NCI-H187 treated with DMSO at 0.1 percent for 48 hours (cell line): Measurements from ENCODE around the gene STMP1.
"Not testable (repeated sequence)": the region's sequence is repeated elsewhere in the genome, so short reads cannot be mapped to it uniquely, and the experiment has no call there.

ENCODE experiments used
- DNase-seq: peaks from one replicate; lab custom pipeline; 2025; lab: John Stamatoyannopoulos, UW

STMP1 gene

GRCh38 chr7:135664046-135664589 is 1.8 kb downstream of the STMP1 start:
- no peak for DNase-seq

- DNase-seq, result no peak
Observed at GRCh38 chr7:135665042-135665441, 2.7 kb downstream of the STMP1 start.

GRCh38 chr7:135666156-135666555 is 3.8 kb downstream of the STMP1 start:
- no peak for DNase-seq

- no peak for DNase-seq
Observed at GRCh38 chr7:135666846-135667245, 4.5 kb downstream of the STMP1 start.

GRCh38 chr7:135667626-135668025 is 5.3 kb downstream of the STMP1 start:
- not testable (repeated sequence) for DNase-seq

- DNase-seq, result not testable (repeated sequence)
Observed at GRCh38 chr7:135668852-135669395, 6.6 kb downstream of the STMP1 start.

- DNase-seq, result no peak
Observed at GRCh38 chr7:135669774-135670173, 7.5 kb downstream of the STMP1 start.

- no peak for DNase-seq
Observed at GRCh38 chr7:135670179-135670578, 7.9 kb downstream of the STMP1 start.

GRCh38 chr7:135672560-135673359 is 10.4 kb downstream of the STMP1 start:
- DNase-seq, result no peak

- no peak for DNase-seq
Observed at GRCh38 chr7:135673360-135673706, 11.0 kb downstream of the STMP1 start.

GRCh38 chr7:135678612-135679575 is 16.6 kb downstream of the STMP1 start:
- no peak for DNase-seq

GRCh38 chr7:135681762-135682161 is 19.4 kb downstream of the STMP1 start:
- DNase-seq, result no peak

- DNase-seq, result no peak
Observed at GRCh38 chr7:135682191-135682590, 19.9 kb downstream of the STMP1 start.

- no peak for DNase-seq
Observed at GRCh38 chr7:135683609-135684008, 21.3 kb downstream of the STMP1 start.

- no peak for DNase-seq
Observed at GRCh38 chr7:135684136-135684535, 21.8 kb downstream of the STMP1 start.

- DNase-seq, result no peak
Observed at GRCh38 chr7:135684699-135685098, 22.4 kb downstream of the STMP1 start.

GRCh38 chr7:135685306-135686084 is 23.2 kb downstream of the STMP1 start:
- DNase-seq, result no peak

GRCh38 chr7:135687466-135687865 is 25.2 kb downstream of the STMP1 start:
- DNase-seq, result no peak

- no peak for DNase-seq
Observed at GRCh38 chr7:135690566-135690965, 28.3 kb downstream of the STMP1 start.

- DNase-seq, result no peak
Observed at GRCh38 chr7:135692055-135692454, 29.7 kb downstream of the STMP1 start.

GRCh38 chr7:135692606-135693005 is 30.3 kb downstream of the STMP1 start:
- DNase-seq, result not testable (repeated sequence)

- DNase-seq, result no peak
Observed at GRCh38 chr7:135693558-135693957, 31.2 kb downstream of the STMP1 start.
